Activated CD8-positive, alpha-beta memory T cell treated with anti-CD3 and anti-CD28 coated beads for 48 hours (primary cell): ENCODE data around the gene CENPO.
"Not testable (repeated sequence)": the region's sequence is repeated elsewhere in the genome, so short reads cannot be mapped to it uniquely, and the experiment has no call there.

ENCODE experiments used
- DNase-seq, 3 experiments: peaks; one replicate each; pipeline ENCODE4 v3.0.0-alpha.2; 2020; ENCODE audit warnings: low read depth in 2 of 3, low spot score in 2 of 3

CENPO gene

GRCh38 chr2:24822049-24822706 lies 29.0 kb downstream of the CENPO start:
- DNase-seq, result no peak

GRCh38 chr2:24824071-24824588 lies 30.9 kb downstream of the CENPO start:
- no peak for DNase-seq

- DNase-seq, result peak in 1 of 3 experiments; percentile 30
Measured at GRCh38 chr2:24824966-24825882, 32.0 kb downstream of the CENPO start.

GRCh38 chr2:24825883-24826772 lies 32.9 kb downstream of the CENPO start:
- no peak for DNase-seq

- no peak for DNase-seq
Measured at GRCh38 chr2:24826773-24827145, 33.5 kb downstream of the CENPO start.

- peak; percentile 17 to 36 (median 34) for DNase-seq
Measured at GRCh38 chr2:24827321-24828237, 34.4 kb downstream of the CENPO start.

- no peak for DNase-seq
Measured at GRCh38 chr2:24828238-24828996, 35.2 kb downstream of the CENPO start.

GRCh38 chr2:24830351-24830750 lies 37.1 kb downstream of the CENPO start:
- no peak for DNase-seq

- DNase-seq, result no peak
Measured at GRCh38 chr2:24830786-24831185, 37.6 kb downstream of the CENPO start.

GRCh38 chr2:24831221-24832072 lies 38.2 kb downstream of the CENPO start:
- no peak for DNase-seq

- DNase-seq, result no peak
Measured at GRCh38 chr2:24832073-24832461, 38.8 kb downstream of the CENPO start.

- no peak for DNase-seq
Measured at GRCh38 chr2:24832521-24832920, 39.3 kb downstream of the CENPO start.

GRCh38 chr2:24832931-24833701 lies 39.9 kb downstream of the CENPO start:
- DNase-seq, result no peak

GRCh38 chr2:24833821-24834732 lies 40.9 kb downstream of the CENPO start:
- no peak for DNase-seq

- no peak for DNase-seq
Measured at GRCh38 chr2:24834733-24835395, 41.6 kb downstream of the CENPO start.

GRCh38 chr2:24835411-24835810 lies 42.2 kb downstream of the CENPO start:
- not testable (repeated sequence) for DNase-seq
